H1 (cell line): ENCODE data around the gene PROP1. TPM values are rescaled to one million over a fixed set of nuclear protein-coding genes. Genes with fewer than 3 reads are reported as not detected.

Experiments
- CTCF ChIA-PET: fragments of 300-600 bp; sonication (Branson Sonifier 250); formaldehyde crosslinking; loops from one replicate; lab custom pipeline; 2021; ENCODE audit not compliant: partially characterized antibody; lab: Charles Lee
- POLR2A ChIA-PET: fragments of 300-600 bp; sonication (Branson Sonifier 250); formaldehyde crosslinking; loops from one replicate; lab custom pipeline; 2021; ENCODE audit warnings: inconsistent platforms; ENCODE audit not compliant: partially characterized antibody; lab: Charles Lee
- DNase-seq, 2 experiments: peaks; one replicate each; pipeline versions ENCODE4 v3.0.0 to v3.0.0-alpha.2; 2010 to 2022; ENCODE audit warnings: low spot score in 2 of 2, low read depth in 1 of 2, mixed read lengths in 1 of 2
- FAIRE-seq: peaks from 2 replicates; lab custom pipeline; 2011; peaks lifted over from hg19 to GRCh38; lab: Jason Lieb, UNC
- H2AFZ ChIP-seq: 2 replicates; pipeline ENCODE4 v1.8.1; 2012; ENCODE audit warnings: low read length, inconsistent platforms
- H2AK5ac ChIP-seq: 2 replicates; pipeline ENCODE4 v1.6.1; 2013; ENCODE audit warnings: low read depth, low read length
- H2BK120ac ChIP-seq: replicated peaks from 2 replicates; pipeline ENCODE3; 2013; ENCODE audit warnings: low read depth, low read length, inconsistent platforms
- H2BK12ac ChIP-seq: 2 replicates; pipeline ENCODE4 v1.6.1; 2013; ENCODE audit warnings: low read depth, low read length
- H2BK15ac ChIP-seq: 2 replicates; pipeline ENCODE4 v1.6.1; 2013; ENCODE audit warnings: low read length
- H2BK20ac ChIP-seq: 2 replicates; pipeline ENCODE4 v1.6.1; 2013; ENCODE audit warnings: low read length
- H2BK5ac ChIP-seq: 2 replicates; pipeline ENCODE4 v1.6.1; 2013; ENCODE audit warnings: low read depth, low read length
- H3K14ac ChIP-seq: 2 replicates; pipeline ENCODE4 v1.6.1; 2013; ENCODE audit warnings: inconsistent platforms; ENCODE audit not compliant: insufficient read length
- H3K18ac ChIP-seq: 2 replicates; pipeline ENCODE4 v1.6.1; 2013; ENCODE audit warnings: low read length; ENCODE audit errors: extremely low read depth
- H3K23ac ChIP-seq: 2 replicates; pipeline ENCODE4 v1.6.1; 2013; ENCODE audit warnings: inconsistent platforms; ENCODE audit not compliant: insufficient read length
- H3K23me2 ChIP-seq: 2 replicates; pipeline ENCODE4 v1.6.1; 2013; ENCODE audit warnings: low read depth, low read length
- H3K27ac ChIP-seq: 2 replicates; pipeline ENCODE4 v1.6.1; 2011; ENCODE audit warnings: low read depth, low read length, inconsistent platforms
- H3K27me3 ChIP-seq, 4 experiments: replicated peaks in 1 of 4; 1 replicate in 1 of 4; 2 replicates in 3 of 4; pipeline versions ENCODE4 v1.6.1 to v1.8.1; 2011 to 2013; ENCODE audit warnings: low read length in 3 of 4, mild to moderate bottlenecking in 3 of 4, inconsistent platforms in 2 of 4, mixed read lengths in 2 of 4, moderate library complexity in 1 of 4; ENCODE audit not compliant: control insufficient read depth in 3 of 4, insufficient read depth in 3 of 4; ENCODE audit errors: extremely low read depth in 1 of 4
- H3K36me3 ChIP-seq, 4 experiments: 2 replicates each; pipeline versions ENCODE4 v1.6.1 to v1.8.1; 2011 to 2013; ENCODE audit warnings: mild to moderate bottlenecking in 4 of 4, low read length in 3 of 4, moderate library complexity in 2 of 4, control low read depth in 1 of 4, inconsistent platforms in 1 of 4; ENCODE audit not compliant: insufficient read depth in 4 of 4, control insufficient read depth in 2 of 4
- H3K4ac ChIP-seq: replicated peaks from 2 replicates; pipeline ENCODE3; 2013; ENCODE audit warnings: low read length, low read depth, mixed read lengths, inconsistent platforms; ENCODE audit not compliant: insufficient read length
- H3K4me1 ChIP-seq, 4 experiments: replicated peaks in 1 of 4; 1 replicate in 1 of 4; 2 replicates in 3 of 4; pipeline versions ENCODE4 v1.6.1 to v1.8.1; 2011 to 2013; ENCODE audit warnings: low read length in 3 of 4, inconsistent platforms in 2 of 4, mixed read lengths in 1 of 4; ENCODE audit not compliant: insufficient read depth in 4 of 4, control insufficient read depth in 3 of 4
- H3K4me2 ChIP-seq, 2 experiments: 2 replicates each; pipeline versions ENCODE4 v1.6.1 to v1.8.1; 2011 to 2013; ENCODE audit warnings: low read depth in 2 of 2, low read length in 2 of 2, control low read depth in 1 of 2, inconsistent platforms in 1 of 2, mild to moderate bottlenecking in 1 of 2; ENCODE audit not compliant: insufficient read depth in 1 of 2
- H3K4me3 ChIP-seq, 4 experiments: fragments of 200-600, 300-600 bp in 1 of 4; sonication (generic), shearing (Covaris generic), sonication (Bioruptor Twin) in 1 of 4; 2 replicates each; pipeline versions ENCODE4 v1.5.1 to v1.8.1; 2011 to 2016; ENCODE audit warnings: low read length in 4 of 4, low read depth in 3 of 4, control low read depth in 2 of 4, inconsistent platforms in 2 of 4, mild to moderate bottlenecking in 2 of 4, mixed read lengths in 1 of 4, moderate library complexity in 1 of 4; ENCODE audit not compliant: insufficient read depth in 2 of 4; ENCODE audit errors: extremely low read depth in 1 of 4
- H3K56ac ChIP-seq: replicated peaks from 2 replicates; pipeline ENCODE3; 2013; ENCODE audit warnings: low read depth, mild to moderate bottlenecking, mixed read lengths, low read length, inconsistent platforms; ENCODE audit not compliant: insufficient read length
- H3K79me1 ChIP-seq: 2 replicates; pipeline ENCODE4 v1.6.1; 2013; ENCODE audit warnings: low read depth, low read length, control low read depth
- H3K79me2 ChIP-seq, 2 experiments: 2 replicates each; pipeline versions ENCODE4 v1.6.1 to v1.8.1; 2012 to 2013; ENCODE audit warnings: low read length in 2 of 2, mild to moderate bottlenecking in 2 of 2, inconsistent platforms in 1 of 2; ENCODE audit not compliant: insufficient read depth in 2 of 2, control insufficient read depth in 1 of 2
- H3K9ac ChIP-seq, 4 experiments: replicated peaks in 1 of 4; 1 replicate in 1 of 4; 2 replicates in 3 of 4; pipeline versions ENCODE4 v1.6.1 to v1.8.1; 2011 to 2013; ENCODE audit warnings: low read depth in 3 of 4, low read length in 3 of 4, control low read depth in 2 of 4, mild to moderate bottlenecking in 2 of 4, moderate library complexity in 2 of 4, inconsistent platforms in 1 of 4; ENCODE audit errors: extremely low read depth in 1 of 4
- H3K9me3 ChIP-seq, 2 experiments: 2 replicates each; pipeline versions ENCODE4 v1.6.1 to v1.8.1; 2012 to 2013; ENCODE audit warnings: mild to moderate bottlenecking in 2 of 2, moderate library complexity in 2 of 2, control low read depth in 1 of 2, inconsistent platforms in 1 of 2, low read depth in 1 of 2, low read length in 1 of 2, mixed read lengths in 1 of 2; ENCODE audit not compliant: insufficient read depth in 2 of 2
- H4K20me1 ChIP-seq, 2 experiments: replicated peaks in 1 of 2; 2 replicates each; pipeline versions ENCODE3 to v1.8.1; 2011 to 2013; ENCODE audit warnings: inconsistent platforms in 2 of 2, low read length in 2 of 2, mild to moderate bottlenecking in 1 of 2; ENCODE audit not compliant: insufficient read depth in 2 of 2, control insufficient read depth in 1 of 2
- H4K5ac ChIP-seq: 2 replicates; pipeline ENCODE4 v1.6.1; 2013; ENCODE audit warnings: low read length, low read depth, mixed read lengths, inconsistent platforms; ENCODE audit not compliant: insufficient read length
- H4K8ac ChIP-seq: 2 replicates; pipeline ENCODE4 v1.8.0; 2013; ENCODE audit warnings: mild to moderate bottlenecking, moderate library complexity, low read length, inconsistent platforms; ENCODE audit not compliant: insufficient read depth; ENCODE audit errors: extremely low read depth
- H4K91ac ChIP-seq: replicated peaks from 2 replicates; pipeline ENCODE3; 2013; ENCODE audit warnings: low read length, mixed read lengths, inconsistent platforms; ENCODE audit not compliant: insufficient read length
- ASH2L ChIP-seq: fragments of 200-600, 300-600 bp; sonication (generic); IDR thresholded peaks from one replicate; pipeline ENCODE4 v1.7.1; 2017; ENCODE audit warnings: low read length
- CTBP2 ChIP-seq: IDR thresholded peaks from 2 replicates; pipeline ENCODE4 v1.7.0; 2011; ENCODE audit warnings: borderline replicate concordance, mild to moderate bottlenecking, moderate library complexity, mixed read lengths, low read length; ENCODE audit not compliant: insufficient read depth, insufficient read length
- EZH2 ChIP-seq: fragments of 200-600 bp; sonication (generic); IDR thresholded peaks from 2 replicates; pipeline ENCODE4 v1.7.1; 2012; ENCODE audit warnings: low read depth, mild to moderate bottlenecking, moderate library complexity, low read length, inconsistent platforms; ENCODE audit not compliant: severe bottlenecking
- GABPA ChIP-seq: IDR thresholded peaks from 2 replicates; pipeline ENCODE4 v1.6.1; 2011; ENCODE audit warnings: mild to moderate bottlenecking, low read length, moderate library complexity, borderline replicate concordance; ENCODE audit not compliant: insufficient read depth
- JUN ChIP-seq: IDR thresholded peaks from 2 replicates; pipeline ENCODE4 v1.6.1; 2011; ENCODE audit warnings: low read depth, mild to moderate bottlenecking, improper control_type of control experiment, low read length
- KDM4A ChIP-seq: IDR thresholded peaks from one replicate; pipeline ENCODE4 v1.7.1; 2012; ENCODE audit warnings: low read depth, mild to moderate bottlenecking, moderate library complexity, low read length, inconsistent platforms; ENCODE audit not compliant: severe bottlenecking
- SAP30 ChIP-seq: fragments of 300-600 bp; sonication (generic); IDR thresholded peaks from 2 replicates; pipeline ENCODE4 v1.7.1; 2012; ENCODE audit warnings: low read length, moderate library complexity, mild to moderate bottlenecking, inconsistent platforms; ENCODE audit not compliant: insufficient read depth, insufficient replicate concordance
- SUZ12 ChIP-seq: fragments of 200-600 bp; sonication (generic); IDR thresholded peaks from 2 replicates; pipeline ENCODE4 v1.6.1; 2012; ENCODE audit warnings: mild to moderate bottlenecking, inconsistent platforms, low read length, moderate library complexity, mixed read lengths
- TAF7 ChIP-seq: optimal IDR thresholded peaks from 2 replicates; pipeline ENCODE3; 2011; ENCODE audit warnings: low read depth, mild to moderate bottlenecking, inconsistent platforms, low read length, moderate library complexity, borderline replicate concordance
- TCF12 ChIP-seq: IDR thresholded peaks from 2 replicates; pipeline ENCODE4 v1.6.1; 2011; ENCODE audit warnings: low read depth, mild to moderate bottlenecking, low read length
- TEAD4 ChIP-seq: IDR thresholded peaks from 2 replicates; pipeline ENCODE4 v1.6.1; 2012; ENCODE audit warnings: low read depth, low read length, inconsistent platforms, mixed read lengths
- YY1 ChIP-seq: IDR thresholded peaks from 2 replicates; pipeline ENCODE4 v1.6.1; 2011; ENCODE audit warnings: low read depth, mild to moderate bottlenecking, low read length
- WGBS, 2 experiments: shearing (Covaris generic) in 1 of 2; methylation state at CpG; one replicate each; pipeline versions ENCODE4 v1.1.6 to v1.1.7; 2013 to 2015; ENCODE audit warnings: low lambda C conversion rate in 2 of 2, mixed read lengths in 2 of 2, inconsistent platforms in 1 of 2, low coverage in 1 of 2, missing lambda C conversion rate in 1 of 2; ENCODE audit not compliant: insufficient replicate concordance in 2 of 2, insufficient coverage in 1 of 2, insufficient read length in 1 of 2; ENCODE audit errors: extremely low coverage in 1 of 2, missing lambda C conversion rate in 1 of 2; 5-methylcytosine and 5-hydroxymethylcytosine counted together
- polyA plus RNA-seq, 7 experiments: library from polyadenylated mRNA; depleted of rRNA in 3 of 7; stranded (reverse) in 5 of 7; unstranded in 2 of 7; fragments of >200 nt in 5 of 7; fragments of 200-250 nt in 2 of 7; gene quantifications; 1 replicate in 5 of 7; 2 replicates in 1 of 7; 4 replicates in 1 of 7; pipeline versions ENCODE4 v1.2.1 to v1.2.3, GENCODE V29; 2011 to 2013; ENCODE audit warnings: missing spikeins in 2 of 7, mixed read lengths in 2 of 7
- total RNA-seq: library from RNA; stranded (reverse); fragmentation: NEBNext Ultra II Directional; extraction: Animal tissue kit (Norgen Biotek cat#: 25700); gene quantifications from 2 replicates; pipeline ENCODE4 v1.2.1, GENCODE V29; 2021

The PROP1 gene
- total and polyA plus RNA-seq, 2 of the 8 experiments (the other 6 are each of a cell fraction or from before 2014, with no cell fraction given): not detected

- H3K23me2 ChIP-seq: no peaks in the 10 kb centered on the region; the same call in 1 of the 2 replicates
- no peak overlapping the region for H4K5ac ChIP-seq
- H2AFZ ChIP-seq: peak overlapping the region; percentile 83; the same call in 1 of the 2 replicates
- H3K79me1 ChIP-seq: no peaks in the 10 kb centered on the region
- no peak overlapping the region for H4K8ac ChIP-seq
- WGBS, 2 experiments: 41% methylated on average over 46 of the region's 47 CpGs; no CpG with 5 or more reads in 1 of the 2 experiments
- CTCF ChIA-PET: interaction anchor here (0.7 to 3.5 kb wide), 11 partner anchors 9 to 1327 kb away, joined by 3 to 26 read pairs (median 3); partner anchors contain the start of gene PROP1
- H3K14ac ChIP-seq: no peak overlapping the region
- no peak overlapping the region for H2BK12ac ChIP-seq
- H2BK20ac ChIP-seq: no peak overlapping the region
- H3K23ac ChIP-seq: no peak overlapping the region
- no peak overlapping the region for H3K27ac ChIP-seq
- POLR2A ChIA-PET: interaction anchor here (0.5 to 1.3 kb wide), 3 partner anchors 9 to 166 kb away, joined by 3 to 5 read pairs (median 4); no protein-coding TSS in a partner anchor
- H2BK5ac ChIP-seq: no peak overlapping the region
- no peak overlapping the region; a peak in 1 of 7 replicates for H3K9ac ChIP-seq
- H2AK5ac ChIP-seq: no peak overlapping the region
- H2BK120ac ChIP-seq: no peak overlapping the region
- peaks cover 0 to 10% (median 6%) of the 10 kb centered on the region in 4 experiments; a peak in 3 of 7 replicates for H3K4me1 ChIP-seq
- H3K36me3 ChIP-seq: no peaks in the 10 kb centered on the region
- H3K18ac ChIP-seq: no peak overlapping the region
- H4K20me1 ChIP-seq: no peaks in the 10 kb centered on the region
- peaks cover 4 to 43% (median 26%) of the 10 kb centered on the region in 4 experiments; a peak in 6 of 7 replicates for H3K27me3 ChIP-seq
- H3K79me2 ChIP-seq: no peaks in the 10 kb centered on the region
- H2BK15ac ChIP-seq: no peak overlapping the region
- no peak overlapping the region for H3K56ac ChIP-seq
- peak overlapping the region in 1 of 2 experiments; percentile 70; a peak in 3 of 4 replicates for H3K4me2 ChIP-seq
- peak overlapping the region in 3 of 4 experiments; percentile 19 to 62 (median 34); a peak in 5 of 8 replicates for H3K4me3 ChIP-seq
- DNase-seq: no peak
- no peak overlapping the region for H3K4ac ChIP-seq
- H4K91ac ChIP-seq: no peak overlapping the region
- no peaks in the 10 kb centered on the region for H3K9me3 ChIP-seq
- FAIRE-seq: no peak
- TF ChIP-seq ASH2L (no peak), TCF12 (no peak), KDM4A (peak; percentile 42), EZH2 (peak; percentile 39), TAF7 (no peak), SAP30 (no peak), GABPA (no peak), JUN (no peak), SUZ12 (peak; percentile 38; the same call in 1 of the 2 replicates), TEAD4 (no peak), YY1 (no peak), CTBP2 (no peak)
Measured at GRCh38 chr5:177984584-177985206, 11.3 kb downstream of the PROP1 start.
